Measurements from ENCODE around the gene COL23A1. TPM values are rescaled to one million over a fixed set of nuclear protein-coding genes. Genes with fewer than 3 reads are reported as not detected.

Gene COL23A1
- polyA plus RNA-seq, 2 of the 4 experiments (the other 2 are of a cell fraction), result not detected

DNA sequence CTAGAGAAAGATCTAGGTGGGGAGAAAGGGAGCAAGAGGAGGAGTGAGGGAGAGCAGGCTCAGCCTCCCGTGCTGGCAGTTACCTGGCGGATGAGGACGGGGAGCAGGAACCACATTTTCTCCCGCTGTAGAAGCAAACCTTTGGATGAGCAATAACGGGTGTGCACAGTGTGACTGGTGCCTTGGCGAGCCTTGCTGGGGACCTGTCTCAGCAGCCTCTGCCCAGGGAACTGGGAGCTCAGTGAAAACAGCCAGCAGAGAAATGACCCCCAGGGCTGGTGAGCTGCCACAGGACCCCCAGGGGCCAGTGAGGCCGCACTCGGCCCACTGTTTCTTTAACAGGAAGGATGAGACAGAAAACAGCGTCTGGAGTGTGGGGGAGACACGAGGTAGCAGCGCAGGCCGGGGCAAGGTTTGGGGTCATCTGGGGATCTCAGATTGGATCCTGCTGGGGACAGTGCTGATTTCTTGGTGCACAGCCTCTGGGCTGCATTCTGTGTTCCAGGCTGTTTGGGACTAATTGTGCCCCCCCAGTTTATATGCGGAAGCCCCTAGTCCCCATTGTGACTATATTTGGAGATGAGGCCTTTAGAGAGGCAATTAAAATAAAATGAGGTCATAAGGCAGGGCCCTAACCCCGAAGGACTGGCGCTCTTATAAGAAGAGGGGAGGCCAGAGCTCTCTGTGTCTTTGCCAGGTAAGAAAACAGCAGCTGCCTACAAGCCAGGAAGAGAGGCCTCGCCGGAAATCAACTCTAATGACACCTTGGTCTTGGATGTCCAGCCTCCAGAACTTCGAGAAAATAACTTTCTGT is 238.8 kb downstream of the COL23A1 start:
- no peak for FAIRE-seq
- POLR2A ChIA-PET, result no interaction called here
- no peaks in the 10 kb centered on the region for H3K4me1 ChIP-seq

DNA sequence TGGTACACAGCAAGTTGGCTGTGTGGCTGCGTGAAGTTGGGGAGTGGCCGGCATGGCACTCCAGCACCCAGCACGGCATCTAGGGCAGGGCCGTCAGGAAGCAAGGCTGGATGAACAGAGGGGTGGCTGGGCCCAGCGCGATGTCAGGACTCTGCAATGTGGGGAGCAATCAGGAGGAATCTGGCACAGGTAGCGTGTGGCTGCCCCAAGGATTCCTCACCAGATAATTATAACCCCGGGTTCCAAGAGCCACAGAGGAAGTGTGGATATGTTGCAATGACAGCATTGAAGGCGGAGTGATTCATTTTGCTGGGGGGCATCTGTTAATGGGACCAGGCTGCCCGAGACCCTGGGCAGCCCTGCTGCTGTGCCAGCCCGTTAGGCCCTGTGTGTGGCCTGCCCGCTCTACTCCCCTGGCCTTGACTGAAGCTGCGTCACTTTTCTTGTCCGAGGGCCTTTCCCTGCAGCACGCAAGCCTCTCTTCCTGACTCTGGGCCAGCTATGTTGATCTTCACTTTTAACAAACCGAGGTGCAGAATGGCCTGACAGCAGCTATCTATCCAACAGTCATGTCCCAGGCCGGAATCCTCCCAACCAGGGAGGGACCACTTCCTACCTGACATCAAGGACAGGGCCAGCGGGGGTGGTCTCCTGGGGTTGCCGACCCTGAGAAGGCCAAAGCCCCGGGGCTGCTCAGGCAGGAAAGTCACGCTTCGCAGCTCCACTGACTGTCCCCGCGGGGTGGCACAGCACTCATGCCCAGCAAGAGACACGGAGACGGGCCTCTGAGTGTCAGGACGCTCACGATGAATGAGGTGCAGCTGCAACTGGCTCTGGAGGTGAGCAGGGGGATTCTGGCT is 239.6 kb downstream of the COL23A1 start:
- Histone ChIP-seq H3K9me3 (no peaks in the 10 kb centered on the region), H3K4me2 (no peak overlapping the region), H3K4me3 (no peak overlapping the region), H3K4me1 (no peaks in the 10 kb centered on the region), H3K27ac (no peak overlapping the region)
- FAIRE-seq (no peak), DNase-seq (ENCODE audit: low read depth in 1 of 2, low spot score in 1 of 2) (no peak), ATAC-seq (no peak)
- WGBS (ENCODE audit: missing lambda C conversion rate), result 59% methylated on average over 25 of the region's 28 CpGs
- CTCF ChIA-PET, result no interaction called here
- POLR2A ChIA-PET, result no interaction called here
- no peak for TF ChIP-seq ZC3H11A (IDR thresholded peaks at IDR 0.05)
- TF ChIP-seq ZFP36 (IDR thresholded peaks at IDR 0.05; ENCODE audit: borderline replicate concordance, partially characterized antibody), result no peak
- TF ChIP-seq KDM1A (IDR thresholded peaks at IDR 0.05; ENCODE audit: low read depth), result no peak
- TF ChIP-seq ZNF302 (CRISPR knock-in tag; IDR thresholded peaks at IDR 0.05), result no peak

More for the DNA sequence above, 238.8 kb downstream of the COL23A1 start:
- ATAC-seq, result no peak
- CTCF ChIA-PET, result no interaction called here
- no peak overlapping the region for H3K4me3 ChIP-seq
- 58% methylated on average over 14 of the region's 18 CpGs for WGBS (ENCODE audit: missing lambda C conversion rate)
- H3K27ac ChIP-seq, result no peak overlapping the region
- H3K4me2 ChIP-seq, result no peak overlapping the region
- DNase-seq (ENCODE audit: low read depth in 1 of 2, low spot score in 1 of 2), result no peak
- TF ChIP-seq NFE2L2 (conservative IDR thresholded peaks at IDR 0.05; ENCODE audit: low read length) (no peak), KDM1A (IDR thresholded peaks at IDR 0.05; ENCODE audit: low read depth) (no peak), RCOR1 (IDR thresholded peaks at IDR 0.05; ENCODE audit: low read depth, low read length) (no peak), POLR2A (IDR thresholded peaks at IDR 0.05; ENCODE audit: low read length) (no peak), EP300 (IDR thresholded peaks at IDR 0.05) (no peak), JUNB (IDR thresholded peaks at IDR 0.05) (no peak), FOSB (CRISPR knock-in tag; IDR thresholded peaks at IDR 0.05) (no peak), MAZ (IDR thresholded peaks at IDR 0.05; ENCODE audit: borderline replicate concordance, low read depth, low read length) (no peak), HOXB13 (CRISPR knock-in tag; IDR thresholded peaks at IDR 0.05; ENCODE audit: low read depth) (no peak)
- TF ChIP-seq, protein P1, sequence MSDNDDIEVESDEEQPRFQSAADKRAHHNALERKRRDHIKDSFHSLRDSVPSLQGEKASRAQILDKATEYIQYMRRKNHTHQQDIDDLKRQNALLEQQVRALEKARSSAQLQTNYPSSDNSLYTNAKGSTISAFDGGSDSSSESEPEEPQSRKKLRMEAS (IDR thresholded peaks at IDR 0.05), result no peak
- TF ChIP-seq, protein P2, sequence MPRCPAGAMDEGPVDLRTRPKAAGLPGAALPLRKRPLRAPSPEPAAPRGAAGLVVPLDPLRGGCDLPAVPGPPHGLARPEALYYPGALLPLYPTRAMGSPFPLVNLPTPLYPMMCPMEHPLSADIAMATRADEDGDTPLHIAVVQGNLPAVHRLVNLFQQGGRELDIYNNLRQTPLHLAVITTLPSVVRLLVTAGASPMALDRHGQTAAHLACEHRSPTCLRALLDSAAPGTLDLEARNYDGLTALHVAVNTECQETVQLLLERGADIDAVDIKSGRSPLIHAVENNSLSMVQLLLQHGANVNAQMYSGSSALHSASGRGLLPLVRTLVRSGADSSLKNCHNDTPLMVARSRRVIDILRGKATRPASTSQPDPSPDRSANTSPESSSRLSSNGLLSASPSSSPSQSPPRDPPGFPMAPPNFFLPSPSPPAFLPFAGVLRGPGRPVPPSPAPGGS (IDR thresholded peaks at IDR 0.05), result no peak
- TF ChIP-seq, protein P3, sequence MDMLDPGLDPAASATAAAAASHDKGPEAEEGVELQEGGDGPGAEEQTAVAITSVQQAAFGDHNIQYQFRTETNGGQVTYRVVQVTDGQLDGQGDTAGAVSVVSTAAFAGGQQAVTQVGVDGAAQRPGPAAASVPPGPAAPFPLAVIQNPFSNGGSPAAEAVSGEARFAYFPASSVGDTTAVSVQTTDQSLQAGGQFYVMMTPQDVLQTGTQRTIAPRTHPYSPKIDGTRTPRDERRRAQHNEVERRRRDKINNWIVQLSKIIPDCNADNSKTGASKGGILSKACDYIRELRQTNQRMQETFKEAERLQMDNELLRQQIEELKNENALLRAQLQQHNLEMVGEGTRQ (IDR thresholded peaks at IDR 0.05), result no peak
- no peaks in the 10 kb centered on the region for H3K9me3 ChIP-seq

DNA sequence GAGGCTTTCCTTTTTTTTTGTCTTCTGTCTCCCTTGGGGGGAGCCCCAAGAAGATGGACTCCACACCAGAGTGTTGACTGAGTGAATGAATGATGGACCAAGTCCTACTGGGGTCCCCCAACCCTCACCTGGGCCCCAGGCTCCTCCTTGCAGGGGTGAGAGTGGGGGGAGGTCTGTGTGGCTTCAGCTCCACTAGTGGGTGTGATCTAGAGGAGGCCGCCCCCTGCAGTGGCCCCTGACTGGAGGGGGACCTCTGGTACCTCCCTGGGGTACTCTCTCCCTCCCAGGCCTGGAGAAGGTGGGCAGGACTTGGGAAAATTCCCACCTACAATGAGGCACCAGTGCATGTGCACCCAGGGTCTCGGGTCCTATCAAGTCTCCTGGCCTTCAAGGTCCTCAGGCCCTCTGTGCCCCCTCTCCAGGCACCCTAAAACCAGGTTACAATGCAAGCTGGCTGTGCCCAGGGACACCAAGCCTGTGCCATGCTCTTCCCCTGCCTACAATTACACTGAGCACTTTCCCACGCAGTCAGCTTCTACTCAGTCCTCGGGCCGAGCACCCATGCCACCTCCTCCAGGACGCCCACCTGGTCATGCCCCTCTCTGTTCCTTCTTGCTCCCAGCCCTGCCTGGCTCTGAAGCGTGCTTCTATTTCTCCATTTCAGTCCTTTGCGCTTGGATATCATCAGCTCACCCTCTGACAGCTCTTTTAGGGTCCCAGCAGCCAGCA is 240.4 kb downstream of the COL23A1 start:
- Histone ChIP-seq H3K9me3 (no peaks in the 10 kb centered on the region), H3K4me3 (no peak overlapping the region), H3K27ac (no peak overlapping the region), H3K4me1 (no peaks in the 10 kb centered on the region), H3K4me2 (no peak overlapping the region)
- ATAC-seq, result no peak
- no peak for FAIRE-seq
- CTCF ChIA-PET, result no interaction called here
- 26% methylated on average over 7 of the region's 8 CpGs for WGBS (ENCODE audit: missing lambda C conversion rate)
- DNase-seq (ENCODE audit: low read depth in 1 of 2, low spot score in 1 of 2), result no peak
- POLR2A ChIA-PET, result no interaction called here
- TF ChIP-seq, protein P3 (IDR thresholded peaks at IDR 0.05), result no peak
- TF ChIP-seq, protein P4, sequence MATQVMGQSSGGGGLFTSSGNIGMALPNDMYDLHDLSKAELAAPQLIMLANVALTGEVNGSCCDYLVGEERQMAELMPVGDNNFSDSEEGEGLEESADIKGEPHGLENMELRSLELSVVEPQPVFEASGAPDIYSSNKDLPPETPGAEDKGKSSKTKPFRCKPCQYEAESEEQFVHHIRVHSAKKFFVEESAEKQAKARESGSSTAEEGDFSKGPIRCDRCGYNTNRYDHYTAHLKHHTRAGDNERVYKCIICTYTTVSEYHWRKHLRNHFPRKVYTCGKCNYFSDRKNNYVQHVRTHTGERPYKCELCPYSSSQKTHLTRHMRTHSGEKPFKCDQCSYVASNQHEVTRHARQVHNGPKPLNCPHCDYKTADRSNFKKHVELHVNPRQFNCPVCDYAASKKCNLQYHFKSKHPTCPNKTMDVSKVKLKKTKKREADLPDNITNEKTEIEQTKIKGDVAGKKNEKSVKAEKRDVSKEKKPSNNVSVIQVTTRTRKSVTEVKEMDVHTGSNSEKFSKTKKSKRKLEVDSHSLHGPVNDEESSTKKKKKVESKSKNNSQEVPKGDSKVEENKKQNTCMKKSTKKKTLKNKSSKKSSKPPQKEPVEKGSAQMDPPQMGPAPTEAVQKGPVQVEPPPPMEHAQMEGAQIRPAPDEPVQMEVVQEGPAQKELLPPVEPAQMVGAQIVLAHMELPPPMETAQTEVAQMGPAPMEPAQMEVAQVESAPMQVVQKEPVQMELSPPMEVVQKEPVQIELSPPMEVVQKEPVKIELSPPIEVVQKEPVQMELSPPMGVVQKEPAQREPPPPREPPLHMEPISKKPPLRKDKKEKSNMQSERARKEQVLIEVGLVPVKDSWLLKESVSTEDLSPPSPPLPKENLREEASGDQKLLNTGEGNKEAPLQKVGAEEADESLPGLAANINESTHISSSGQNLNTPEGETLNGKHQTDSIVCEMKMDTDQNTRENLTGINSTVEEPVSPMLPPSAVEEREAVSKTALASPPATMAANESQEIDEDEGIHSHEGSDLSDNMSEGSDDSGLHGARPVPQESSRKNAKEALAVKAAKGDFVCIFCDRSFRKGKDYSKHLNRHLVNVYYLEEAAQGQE (IDR thresholded peaks at IDR 0.05), result no peak
- TF ChIP-seq ZSCAN20 (CRISPR knock-in tag; IDR thresholded peaks at IDR 0.05), result no peak
- no peak for TF ChIP-seq ESRRA (IDR thresholded peaks at IDR 0.05; ENCODE audit: borderline replicate concordance, low read length)
- TF ChIP-seq, protein P5, sequence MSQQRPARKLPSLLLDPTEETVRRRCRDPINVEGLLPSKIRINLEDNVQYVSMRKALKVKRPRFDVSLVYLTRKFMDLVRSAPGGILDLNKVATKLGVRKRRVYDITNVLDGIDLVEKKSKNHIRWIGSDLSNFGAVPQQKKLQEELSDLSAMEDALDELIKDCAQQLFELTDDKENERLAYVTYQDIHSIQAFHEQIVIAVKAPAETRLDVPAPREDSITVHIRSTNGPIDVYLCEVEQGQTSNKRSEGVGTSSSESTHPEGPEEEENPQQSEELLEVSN (IDR thresholded peaks at IDR 0.05; ENCODE audit: borderline replicate concordance, low read depth), result no peak
- TF ChIP-seq, protein P6, sequence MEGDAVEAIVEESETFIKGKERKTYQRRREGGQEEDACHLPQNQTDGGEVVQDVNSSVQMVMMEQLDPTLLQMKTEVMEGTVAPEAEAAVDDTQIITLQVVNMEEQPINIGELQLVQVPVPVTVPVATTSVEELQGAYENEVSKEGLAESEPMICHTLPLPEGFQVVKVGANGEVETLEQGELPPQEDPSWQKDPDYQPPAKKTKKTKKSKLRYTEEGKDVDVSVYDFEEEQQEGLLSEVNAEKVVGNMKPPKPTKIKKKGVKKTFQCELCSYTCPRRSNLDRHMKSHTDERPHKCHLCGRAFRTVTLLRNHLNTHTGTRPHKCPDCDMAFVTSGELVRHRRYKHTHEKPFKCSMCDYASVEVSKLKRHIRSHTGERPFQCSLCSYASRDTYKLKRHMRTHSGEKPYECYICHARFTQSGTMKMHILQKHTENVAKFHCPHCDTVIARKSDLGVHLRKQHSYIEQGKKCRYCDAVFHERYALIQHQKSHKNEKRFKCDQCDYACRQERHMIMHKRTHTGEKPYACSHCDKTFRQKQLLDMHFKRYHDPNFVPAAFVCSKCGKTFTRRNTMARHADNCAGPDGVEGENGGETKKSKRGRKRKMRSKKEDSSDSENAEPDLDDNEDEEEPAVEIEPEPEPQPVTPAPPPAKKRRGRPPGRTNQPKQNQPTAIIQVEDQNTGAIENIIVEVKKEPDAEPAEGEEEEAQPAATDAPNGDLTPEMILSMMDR (IDR thresholded peaks at IDR 0.05), result no peak
- TF ChIP-seq FOSB (CRISPR knock-in tag; IDR thresholded peaks at IDR 0.05), result no peak
- TF ChIP-seq ZNF302 (CRISPR knock-in tag; IDR thresholded peaks at IDR 0.05), result no peak
- no peak for TF ChIP-seq CBX8 (IDR thresholded peaks at IDR 0.05)

Data from A549 (cell line).